ENCODE measurements around the gene MT1X.

Gene MT1X

GRCh38 chr16:56701534-56701933 lies 19.3 kb downstream of the MT1X start:
- Histone ChIP-seq H3K36me3 (replicated peaks; ENCODE audit: insufficient read depth, low read length) (no peaks in the 10 kb centered on the region), H4K20me1 (ENCODE audit: insufficient read depth, low read length) (no peaks in the 10 kb centered on the region), H3K4me1 (ENCODE audit: low read length) (no peaks in the 10 kb centered on the region), H3K27me3 (replicated peaks; ENCODE audit: insufficient read depth, low read length) (no peaks in the 10 kb centered on the region), H3K9me2 (replicated peaks; ENCODE audit: insufficient read depth, low read length) (no peaks in the 10 kb centered on the region), H3K79me2 (ENCODE audit: low read length) (no peaks in the 10 kb centered on the region), H3K4me3 (ENCODE audit: low read length) (no peak overlapping the region), H3K9ac (ENCODE audit: low read length) (no peak overlapping the region), H2AFZ (ENCODE audit: low read length) (peak overlapping the region; percentile 43), H3K27ac (ENCODE audit: low read length) (no peak overlapping the region), H3F3A (ENCODE audit: insufficient read depth, low read length) (no peaks in the 10 kb centered on the region), H3K9me3 (replicated peaks; ENCODE audit: insufficient read depth, low read length) (no peaks in the 10 kb centered on the region), H3K4me2 (ENCODE audit: low read depth, low read length) (peak overlapping the region; percentile 27; the same call in 1 of the 2 replicates)
- TF ChIP-seq EZH2 (optimal IDR thresholded peaks at IDR 0.05; ENCODE audit: low read depth, low read length) (no peak), EZH2phosphoT487 (IDR thresholded peaks at IDR 0.05; ENCODE audit: low read length) (no peak)
- TF ChIP-seq, protein P1, sequence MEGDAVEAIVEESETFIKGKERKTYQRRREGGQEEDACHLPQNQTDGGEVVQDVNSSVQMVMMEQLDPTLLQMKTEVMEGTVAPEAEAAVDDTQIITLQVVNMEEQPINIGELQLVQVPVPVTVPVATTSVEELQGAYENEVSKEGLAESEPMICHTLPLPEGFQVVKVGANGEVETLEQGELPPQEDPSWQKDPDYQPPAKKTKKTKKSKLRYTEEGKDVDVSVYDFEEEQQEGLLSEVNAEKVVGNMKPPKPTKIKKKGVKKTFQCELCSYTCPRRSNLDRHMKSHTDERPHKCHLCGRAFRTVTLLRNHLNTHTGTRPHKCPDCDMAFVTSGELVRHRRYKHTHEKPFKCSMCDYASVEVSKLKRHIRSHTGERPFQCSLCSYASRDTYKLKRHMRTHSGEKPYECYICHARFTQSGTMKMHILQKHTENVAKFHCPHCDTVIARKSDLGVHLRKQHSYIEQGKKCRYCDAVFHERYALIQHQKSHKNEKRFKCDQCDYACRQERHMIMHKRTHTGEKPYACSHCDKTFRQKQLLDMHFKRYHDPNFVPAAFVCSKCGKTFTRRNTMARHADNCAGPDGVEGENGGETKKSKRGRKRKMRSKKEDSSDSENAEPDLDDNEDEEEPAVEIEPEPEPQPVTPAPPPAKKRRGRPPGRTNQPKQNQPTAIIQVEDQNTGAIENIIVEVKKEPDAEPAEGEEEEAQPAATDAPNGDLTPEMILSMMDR (IDR thresholded peaks at IDR 0.05; ENCODE audit: low read length): no peak
- no peak for DNase-seq

DNA sequence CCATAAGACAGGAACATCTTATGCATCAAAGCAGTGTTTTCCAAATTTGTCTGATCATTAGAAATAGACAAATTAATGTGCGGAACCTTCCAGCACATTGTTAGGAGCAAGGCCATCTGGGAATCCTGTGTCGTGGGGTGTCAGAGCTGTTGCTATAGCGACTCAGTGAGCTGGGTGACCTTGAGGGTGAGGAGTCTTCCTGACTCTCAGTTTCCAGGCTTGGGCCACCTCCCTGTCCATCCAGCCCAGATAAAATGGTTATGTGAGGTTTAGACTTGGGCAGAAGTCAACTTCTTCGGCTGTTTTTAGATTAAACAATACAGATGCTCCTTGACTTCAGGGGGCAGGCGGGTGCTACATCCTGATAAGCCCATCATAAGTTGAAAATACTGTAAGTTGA lies 20.6 kb downstream of the MT1X start:
- no peaks in the 10 kb centered on the region for H3K4me1 ChIP-seq (ENCODE audit: low read length)
- H2AFZ ChIP-seq (ENCODE audit: low read length): no peak overlapping the region
- H3K9me2 ChIP-seq (replicated peaks; ENCODE audit: insufficient read depth, low read length): no peaks in the 10 kb centered on the region
- no peak for DNase-seq
- H3K27ac ChIP-seq (ENCODE audit: low read length): no peak overlapping the region
- no peaks in the 10 kb centered on the region for H3K27me3 ChIP-seq (replicated peaks; ENCODE audit: insufficient read depth, low read length)
- H3K9ac ChIP-seq (ENCODE audit: low read length): no peak overlapping the region
- TF ChIP-seq, protein P1 (IDR thresholded peaks at IDR 0.05; ENCODE audit: low read length): no peak
- TF ChIP-seq EZH2phosphoT487 (IDR thresholded peaks at IDR 0.05; ENCODE audit: low read length) (no peak), EZH2 (optimal IDR thresholded peaks at IDR 0.05; ENCODE audit: low read depth, low read length) (no peak)
- H3F3A ChIP-seq (ENCODE audit: insufficient read depth, low read length): no peaks in the 10 kb centered on the region
- no peak overlapping the region for H3K4me3 ChIP-seq (ENCODE audit: low read length)
- H3K9me3 ChIP-seq (replicated peaks; ENCODE audit: insufficient read depth, low read length): no peaks in the 10 kb centered on the region
- no peaks in the 10 kb centered on the region for H3K79me2 ChIP-seq (ENCODE audit: low read length)
- H4K20me1 ChIP-seq (ENCODE audit: insufficient read depth, low read length): no peaks in the 10 kb centered on the region
- no peaks in the 10 kb centered on the region for H3K36me3 ChIP-seq (replicated peaks; ENCODE audit: insufficient read depth, low read length)
- no peak overlapping the region for H3K4me2 ChIP-seq (ENCODE audit: low read depth, low read length)

- DNase-seq: no peak
- no peaks in the 10 kb centered on the region for H3K36me3 ChIP-seq (replicated peaks; ENCODE audit: insufficient read depth, low read length)
- no peaks in the 10 kb centered on the region for H3K27me3 ChIP-seq (replicated peaks; ENCODE audit: insufficient read depth, low read length)
- H3K79me2 ChIP-seq (ENCODE audit: low read length): no peaks in the 10 kb centered on the region
- no peaks in the 10 kb centered on the region for H3K9me3 ChIP-seq (replicated peaks; ENCODE audit: insufficient read depth, low read length)
- H3K9ac ChIP-seq (ENCODE audit: low read length): no peak overlapping the region
- H3K27ac ChIP-seq (ENCODE audit: low read length): no peak overlapping the region
- H3K9me2 ChIP-seq (replicated peaks; ENCODE audit: insufficient read depth, low read length): no peaks in the 10 kb centered on the region
- TF ChIP-seq EZH2 (optimal IDR thresholded peaks at IDR 0.05; ENCODE audit: low read depth, low read length) (no peak), EZH2phosphoT487 (IDR thresholded peaks at IDR 0.05; ENCODE audit: low read length) (no peak)
- TF ChIP-seq, protein P1 (IDR thresholded peaks at IDR 0.05; ENCODE audit: low read length): no peak
- no peaks in the 10 kb centered on the region for H4K20me1 ChIP-seq (ENCODE audit: insufficient read depth, low read length)
- no peak overlapping the region for H3K4me2 ChIP-seq (ENCODE audit: low read depth, low read length)
- no peaks in the 10 kb centered on the region for H3K4me1 ChIP-seq (ENCODE audit: low read length)
- no peaks in the 10 kb centered on the region for H3F3A ChIP-seq (ENCODE audit: insufficient read depth, low read length)
- H3K4me3 ChIP-seq (ENCODE audit: low read length): no peak overlapping the region
- no peak overlapping the region for H2AFZ ChIP-seq (ENCODE audit: low read length)
These were observed 26.5 kb downstream of the MT1X start for GRCh38 chr16:56708525-56709442.

All from MM.1S (cell line).